H54 (cell line): Measurements from ENCODE around the gene CNKSR2.

Experiments
- DNase-seq: peaks from one replicate; pipeline ENCODE4 v3.0.0; 2011; ENCODE audit warnings: low spot score, mixed read lengths; ENCODE audit not compliant: insufficient read length
- FAIRE-seq: peaks from 3 replicates; lab custom pipeline; 2011; peaks lifted over from hg19 to GRCh38; lab: Jason Lieb, UNC
- POLR2A ChIP-seq: IDR thresholded peaks from 2 replicates; pipeline ENCODE4 v1.6.1; 2011; ENCODE audit warnings: low read depth, mild to moderate bottlenecking, low read length

Gene CNKSR2

DNA sequence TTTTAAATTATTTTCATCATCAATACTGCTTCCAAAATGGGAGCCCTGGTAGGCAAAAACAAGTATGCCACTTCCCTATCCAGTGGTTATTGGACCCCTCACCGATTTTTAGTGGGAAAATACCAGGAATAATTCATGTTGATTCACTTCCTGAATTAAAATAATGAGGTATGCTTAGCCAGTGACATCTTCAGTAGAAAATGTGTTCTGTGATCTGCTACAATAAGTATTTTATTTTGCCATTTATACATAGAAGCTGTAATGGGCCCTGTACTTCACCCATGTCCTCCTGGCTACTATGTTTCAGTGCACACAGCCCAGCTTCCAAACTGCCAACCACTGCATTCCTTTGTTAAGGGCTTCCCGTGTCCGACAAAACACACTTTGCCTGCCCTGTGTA is 324.9 kb downstream of the CNKSR2 start:
- DNase-seq, result no peak
- TF ChIP-seq POLR2A, result no peak

GRCh38 chrX:21700275-21700674 is 326.1 kb downstream of the CNKSR2 start:
- DNase-seq (no peak), FAIRE-seq (no peak)
- TF ChIP-seq POLR2A, result no peak

More for the DNA sequence above, 324.9 kb downstream of the CNKSR2 start:
- no peak for FAIRE-seq

- FAIRE-seq, result no peak
- no peak for DNase-seq
These were observed 326.7 kb downstream of the CNKSR2 start for GRCh38 chrX:21700967-21701366.

GRCh38 chrX:21702725-21703124 is 328.5 kb downstream of the CNKSR2 start:
- TF ChIP-seq POLR2A, result no peak
- DNase-seq, result no peak
- FAIRE-seq, result no peak

More at GRCh38 chrX:21700967-21701366, 326.7 kb downstream of the CNKSR2 start:
- TF ChIP-seq POLR2A, result no peak
